Peyer's patch (tissue), 4 donors: ENCODE results near the gene KIFBP.
"Not testable (repeated sequence)": the region's sequence is repeated elsewhere in the genome, so short reads cannot be mapped to it uniquely, and the experiment has no call there.

Experiments used
- POLR2A ChIP-seq, 2 donors: fragments of 450-650 bp; IDR thresholded peaks; one replicate each; pipeline ENCODE4 v1.5.1; 2017; ENCODE audit warnings: antibody characterized with exemption in 2 of 2, mild to moderate bottlenecking in 2 of 2, moderate library complexity in 2 of 2
- TF ChIP-seq, protein P1 (sequence below), 6 experiments: fragments of 450-650 bp in 4 of 6; fragments of 200-600 bp in 2 of 6; sonication (generic) in 1 of 6; IDR thresholded peaks; one replicate each; pipeline ENCODE4 v1.5.1; 2017 to 2019; ENCODE audit warnings: antibody characterized with exemption in 6 of 6, mild to moderate bottlenecking in 3 of 6, moderate library complexity in 1 of 6

- TF ChIP-seq, protein P1, sequence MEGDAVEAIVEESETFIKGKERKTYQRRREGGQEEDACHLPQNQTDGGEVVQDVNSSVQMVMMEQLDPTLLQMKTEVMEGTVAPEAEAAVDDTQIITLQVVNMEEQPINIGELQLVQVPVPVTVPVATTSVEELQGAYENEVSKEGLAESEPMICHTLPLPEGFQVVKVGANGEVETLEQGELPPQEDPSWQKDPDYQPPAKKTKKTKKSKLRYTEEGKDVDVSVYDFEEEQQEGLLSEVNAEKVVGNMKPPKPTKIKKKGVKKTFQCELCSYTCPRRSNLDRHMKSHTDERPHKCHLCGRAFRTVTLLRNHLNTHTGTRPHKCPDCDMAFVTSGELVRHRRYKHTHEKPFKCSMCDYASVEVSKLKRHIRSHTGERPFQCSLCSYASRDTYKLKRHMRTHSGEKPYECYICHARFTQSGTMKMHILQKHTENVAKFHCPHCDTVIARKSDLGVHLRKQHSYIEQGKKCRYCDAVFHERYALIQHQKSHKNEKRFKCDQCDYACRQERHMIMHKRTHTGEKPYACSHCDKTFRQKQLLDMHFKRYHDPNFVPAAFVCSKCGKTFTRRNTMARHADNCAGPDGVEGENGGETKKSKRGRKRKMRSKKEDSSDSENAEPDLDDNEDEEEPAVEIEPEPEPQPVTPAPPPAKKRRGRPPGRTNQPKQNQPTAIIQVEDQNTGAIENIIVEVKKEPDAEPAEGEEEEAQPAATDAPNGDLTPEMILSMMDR (IDR thresholded peaks at IDR 0.05): not testable (repeated sequence)
- TF ChIP-seq POLR2A (IDR thresholded peaks at IDR 0.05): not testable (repeated sequence)
These were observed 24.2 kb downstream of the KIFBP start for GRCh38 chr10:69012778-69013177.
